ENCODE data around the gene ZBTB43. TPM values are rescaled to one million over a fixed set of nuclear protein-coding genes. Genes with fewer than 3 reads are reported as not detected.

The ZBTB43 gene
- total and polyA plus RNA-seq, 10 of the 15 experiments (the other 5 are each of a cell fraction or from before 2014, with no cell fraction given): 2.4 to 19.3 (median 8.7) TPM

DNA sequence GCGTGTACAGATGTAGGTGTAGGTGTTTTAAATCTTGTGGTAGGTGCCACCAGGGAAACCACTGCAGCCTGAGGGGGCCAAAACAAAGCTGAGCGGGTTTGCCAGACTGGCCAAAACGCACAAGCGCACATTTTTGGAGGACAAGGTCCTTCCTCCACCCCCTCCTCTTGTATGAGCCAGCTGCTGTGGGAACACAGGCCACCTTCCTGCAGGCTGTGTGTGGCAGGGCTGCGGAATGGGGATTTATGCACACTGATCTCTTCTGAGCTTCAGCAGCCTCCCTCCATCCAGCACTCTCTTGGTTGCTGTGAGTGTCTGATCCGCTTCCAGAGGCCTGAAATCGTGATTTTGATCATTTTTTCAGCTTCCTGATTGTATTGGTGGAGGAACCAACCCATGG, 22.4 kb downstream of the ZBTB43 start:
- Histone ChIP-seq H3K36me3 (ENCODE audit: control insufficient read depth in 2 of 2, insufficient read depth in 2 of 2, low read length in 1 of 2) (peaks cover 3 to 4% of the 10 kb centered on the region in 2 experiments; a peak in 3 of 4 replicates), H3K4me1 (ENCODE audit: control insufficient read depth, insufficient read depth, low read length) (no peaks in the 10 kb centered on the region; the same call in 1 of the 2 replicates), H3K9ac (ENCODE audit: control insufficient read depth, insufficient read depth, low read length) (no peak overlapping the region), H2AFZ (ENCODE audit: control insufficient read depth, low read depth, low read length) (no peak overlapping the region), H3K4me3 (no peak overlapping the region), H3K79me2 (ENCODE audit: control insufficient read depth, insufficient read depth, low read length) (peaks cover 4% of the 10 kb centered on the region), H3K27ac (ENCODE audit: control insufficient read depth, insufficient read depth) (no peak overlapping the region), H3K4me2 (ENCODE audit: control insufficient read depth, insufficient read depth) (no peak overlapping the region), H3K27me3 (replicated peaks in 1 of 2; ENCODE audit: control insufficient read depth in 2 of 2, insufficient read depth in 2 of 2, low read length in 1 of 2) (no peaks in the 10 kb centered on the region), H4K20me1 (ENCODE audit: control insufficient read depth, insufficient read depth) (no peaks in the 10 kb centered on the region; the same call in 1 of the 2 replicates), H3K9me3 (replicated peaks; ENCODE audit: control insufficient read depth, insufficient read depth, low read length) (no peaks in the 10 kb centered on the region)
- ATAC-seq (no peak), FAIRE-seq (no peak), DNase-seq (ENCODE audit: low read depth, low spot score) (no peak)
- intact Hi-C loops (cut with micrococcal nuclease; ENCODE audit: unreplicated experiment): no loop called here
- BruUV-seq (replicated peaks): no TSS peak
- POLR2A ChIA-PET: no interaction called here
- CTCF ChIA-PET: no interaction called here
- in situ Hi-C loops (cut with MboI): no loop called here
- WGBS (ENCODE audit: insufficient coverage, insufficient replicate concordance, low lambda C conversion rate, missing lambda C conversion rate): 96% methylated on average over 7 of the region's 7 CpGs
- RAD21 ChIA-PET (ENCODE audit: unreplicated experiment): no interaction called here
- SMC1A ChIA-PET (ENCODE audit: uncharacterized antibody, unreplicated experiment): no interaction called here
- no peak for TF ChIP-seq JUNB (IDR thresholded peaks at IDR 0.05)
- TF ChIP-seq SREBF2 (IDR thresholded peaks at IDR 0.05; ENCODE audit: low read length): no peak
- TF ChIP-seq ETV6 (conservative IDR thresholded peaks at IDR 0.05 in 1 of 2, IDR thresholded peaks at IDR 0.05 in 1 of 2; ENCODE audit: borderline replicate concordance in 1 of 2, low read depth in 1 of 2): no peak
- TF ChIP-seq CUX1 (IDR thresholded peaks at IDR 0.05; ENCODE audit: insufficient replicate concordance, low read depth, low read length): no peak
- no peak for TF ChIP-seq ZZZ3 (IDR thresholded peaks at IDR 0.05; ENCODE audit: control insufficient read depth, insufficient read length, low read depth)
- TF ChIP-seq FOS (IDR thresholded peaks at IDR 0.05; ENCODE audit: borderline replicate concordance, extremely low read depth, insufficient read length): no peak
- TF ChIP-seq SIN3A (IDR thresholded peaks at IDR 0.05; ENCODE audit: low read depth, low read length): no peak
- no peak for TF ChIP-seq FOXM1 (IDR thresholded peaks at IDR 0.05; ENCODE audit: low read depth, low read length)
- TF ChIP-seq CBX3 (IDR thresholded peaks at IDR 0.05; ENCODE audit: borderline replicate concordance, low read depth): no peak
- TF ChIP-seq NR2F1 (conservative IDR thresholded peaks at IDR 0.05): no peak
- no peak for TF ChIP-seq STAT3 (IDR thresholded peaks at IDR 0.05; ENCODE audit: low read depth, low read length)
- TF ChIP-seq, protein P1, sequence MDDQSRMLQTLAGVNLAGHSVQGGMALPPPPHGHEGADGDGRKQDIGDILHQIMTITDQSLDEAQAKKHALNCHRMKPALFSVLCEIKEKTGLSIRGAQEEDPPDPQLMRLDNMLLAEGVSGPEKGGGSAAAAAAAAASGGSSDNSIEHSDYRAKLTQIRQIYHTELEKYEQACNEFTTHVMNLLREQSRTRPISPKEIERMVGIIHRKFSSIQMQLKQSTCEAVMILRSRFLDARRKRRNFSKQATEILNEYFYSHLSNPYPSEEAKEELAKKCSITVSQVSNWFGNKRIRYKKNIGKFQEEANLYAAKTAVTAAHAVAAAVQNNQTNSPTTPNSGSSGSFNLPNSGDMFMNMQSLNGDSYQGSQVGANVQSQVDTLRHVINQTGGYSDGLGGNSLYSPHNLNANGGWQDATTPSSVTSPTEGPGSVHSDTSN (IDR thresholded peaks at IDR 0.05; ENCODE audit: insufficient replicate concordance, low read depth, low read length): no peak
- no peak for TF ChIP-seq RAD51 (IDR thresholded peaks at IDR 0.05)
- TF ChIP-seq SKIL (IDR thresholded peaks at IDR 0.05; ENCODE audit: low read depth, poor library complexity, severe bottlenecking): no peak
- TF ChIP-seq NFXL1 (IDR thresholded peaks at IDR 0.05; ENCODE audit: borderline replicate concordance): no peak
- TF ChIP-seq HDAC6 (IDR thresholded peaks at IDR 0.05; ENCODE audit: unreplicated experiment): no peak
- no peak for TF ChIP-seq ZNF217 (IDR thresholded peaks at IDR 0.05)
- no peak for TF ChIP-seq ESRRA (IDR thresholded peaks at IDR 0.05; ENCODE audit: low read length)
